SKM-1 (cell line): Measurements from ENCODE around the gene SSH2.

Source experiments
- DNase-seq: peaks from one replicate; lab custom pipeline; 2025; ENCODE audit not compliant: unreplicated experiment; lab: John Stamatoyannopoulos, UW

Gene SSH2

GRCh38 chr17:29840884-29841283, 89.1 kb downstream of the SSH2 start:
- no peak for DNase-seq

DNA sequence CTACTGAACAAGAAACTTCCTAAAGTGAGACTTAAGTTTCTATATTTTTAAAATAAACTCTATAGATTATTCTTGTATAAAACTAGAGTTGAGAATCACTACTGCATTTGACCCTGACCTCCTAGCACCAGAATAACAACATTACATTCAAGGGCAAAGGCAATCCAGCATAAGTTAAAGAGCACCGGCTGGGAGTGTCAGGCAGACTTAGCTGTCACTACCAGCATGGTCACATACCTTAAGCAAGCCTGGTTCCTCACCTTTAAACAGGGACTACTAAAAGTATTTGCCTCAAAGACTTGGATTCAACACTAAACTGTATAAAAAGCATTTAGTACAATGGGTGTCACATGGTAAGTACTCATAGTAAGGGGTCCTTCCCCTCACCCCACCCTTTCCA, 90.4 kb downstream of the SSH2 start:
- DNase-seq, result no peak

DNA sequence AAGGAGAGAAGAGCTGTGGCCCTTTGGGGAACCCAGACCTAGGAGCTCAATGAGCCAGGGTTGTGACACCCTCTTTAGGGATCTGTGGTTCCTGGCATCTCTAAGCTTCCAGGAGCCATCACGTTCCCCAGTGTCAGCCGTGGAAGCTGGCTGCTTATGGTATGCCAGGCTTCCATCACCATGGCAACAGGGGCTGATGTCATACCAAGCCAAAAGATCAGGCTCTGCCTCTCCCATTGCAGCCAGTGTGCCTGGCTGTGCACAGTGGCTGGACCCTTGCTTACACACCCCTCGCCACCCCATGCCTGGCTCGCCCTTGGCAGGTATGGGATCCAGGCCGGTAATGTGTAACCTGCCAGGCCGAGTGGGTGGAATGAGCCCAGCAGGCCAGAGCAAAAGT, 91.1 kb downstream of the SSH2 start:
- no peak for DNase-seq

DNA sequence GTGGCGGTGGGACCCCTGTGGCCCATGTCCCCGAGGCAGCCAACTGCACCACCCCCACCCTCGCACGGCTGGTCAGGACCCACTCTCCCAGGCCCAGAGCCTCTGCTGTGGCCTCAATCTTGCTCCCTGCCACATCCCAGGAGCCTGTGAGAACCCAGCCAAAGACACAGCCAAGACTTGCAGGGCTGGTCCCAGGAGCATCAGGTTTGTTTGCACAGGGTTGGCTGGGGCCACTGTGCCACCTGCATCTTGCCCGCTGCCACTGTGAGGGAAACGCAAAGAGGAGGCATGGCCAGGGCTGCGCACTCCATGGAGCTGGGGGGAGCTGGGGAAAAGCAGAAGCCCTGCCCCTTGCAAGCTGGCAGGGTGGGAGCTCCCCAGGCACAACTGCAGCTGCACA, 92.5 kb downstream of the SSH2 start:
- no peak for DNase-seq

GRCh38 chr17:29836643-29837042, 93.4 kb downstream of the SSH2 start:
- no peak for DNase-seq

DNA sequence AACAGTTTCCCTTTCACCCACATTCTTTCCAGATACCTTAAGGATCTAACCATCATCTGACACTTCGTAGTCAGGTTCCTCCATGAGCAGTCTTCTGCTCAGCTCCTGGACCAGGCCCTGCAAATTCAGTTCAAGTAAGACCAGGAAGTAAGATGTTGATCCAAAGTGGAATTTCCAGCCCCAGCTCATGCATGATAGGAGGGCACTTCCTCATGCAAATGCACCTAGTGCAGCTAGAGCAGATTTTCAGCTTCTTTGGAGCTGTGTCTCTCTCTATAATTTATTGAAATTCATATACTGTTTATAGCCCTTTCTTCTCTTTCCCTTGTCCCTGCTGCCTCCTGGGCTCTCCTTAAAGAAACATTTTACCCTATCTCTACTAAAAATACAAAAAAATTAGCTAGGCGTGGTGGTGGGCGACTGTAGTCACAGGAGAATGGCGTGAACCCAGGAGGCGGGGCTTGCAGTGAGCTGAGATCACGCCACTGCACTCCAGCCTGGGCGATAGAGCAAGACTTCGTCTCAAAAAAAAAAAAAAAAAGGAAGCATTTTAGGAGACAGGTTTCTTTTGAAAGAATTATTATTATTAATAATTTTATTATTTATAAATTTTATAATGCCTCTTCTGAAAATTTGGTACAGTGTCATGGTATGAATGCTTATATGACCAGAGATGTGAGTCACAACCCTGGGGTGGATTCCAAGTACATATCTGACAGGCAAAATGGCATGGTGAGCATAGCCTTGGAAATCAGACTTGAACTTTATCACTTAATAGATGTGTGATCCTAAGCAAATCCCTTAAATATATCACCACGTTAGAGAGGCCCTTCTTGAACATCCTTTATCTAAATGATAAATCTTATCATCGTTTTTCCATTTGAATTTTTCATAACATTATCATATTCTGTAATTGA, 94.3 kb downstream of the SSH2 start:
- no peak for DNase-seq

DNA sequence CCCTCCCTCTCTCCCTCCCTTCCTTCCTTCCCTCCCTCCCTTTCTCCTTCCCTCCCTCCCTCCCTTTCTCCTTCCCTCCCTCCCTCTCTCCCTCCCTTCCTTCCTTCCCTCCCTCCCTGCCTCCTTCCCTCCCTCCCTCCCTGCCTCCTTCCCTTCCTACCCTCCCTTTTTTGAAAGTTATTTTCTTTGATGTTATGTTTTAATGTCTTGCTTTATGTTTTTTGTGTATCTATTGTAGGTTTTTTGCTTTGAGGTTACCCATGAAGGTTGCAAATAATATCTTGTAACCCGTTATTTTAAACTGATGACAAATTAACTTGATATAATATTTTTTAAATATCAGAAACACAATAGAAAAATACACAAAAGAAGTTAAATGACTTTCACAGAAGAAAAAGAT, 96.2 kb downstream of the SSH2 start:
- no peak for DNase-seq

- no peak for DNase-seq
Observed at GRCh38 chr17:29828676-29829284, 101.2 kb downstream of the SSH2 start.

DNA sequence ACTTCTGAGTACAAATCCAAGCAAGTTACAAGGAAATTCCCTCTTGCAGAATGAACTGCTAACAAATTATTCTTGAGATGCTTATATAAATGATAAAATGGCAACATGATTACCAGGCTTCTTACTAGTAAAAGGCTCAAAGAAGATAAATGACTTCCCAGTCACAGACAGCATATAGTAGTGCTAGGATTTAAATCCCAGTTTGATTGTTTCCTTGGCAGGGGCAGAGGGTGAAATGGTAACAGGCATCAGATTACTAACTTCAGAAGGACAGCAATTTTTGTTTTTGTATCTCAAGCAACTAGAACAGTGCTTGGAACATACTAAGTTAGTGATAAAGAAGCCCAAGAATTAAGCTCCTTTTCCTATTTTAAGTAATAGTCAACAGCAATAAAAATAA, 102.8 kb downstream of the SSH2 start:
- no peak for DNase-seq

DNA sequence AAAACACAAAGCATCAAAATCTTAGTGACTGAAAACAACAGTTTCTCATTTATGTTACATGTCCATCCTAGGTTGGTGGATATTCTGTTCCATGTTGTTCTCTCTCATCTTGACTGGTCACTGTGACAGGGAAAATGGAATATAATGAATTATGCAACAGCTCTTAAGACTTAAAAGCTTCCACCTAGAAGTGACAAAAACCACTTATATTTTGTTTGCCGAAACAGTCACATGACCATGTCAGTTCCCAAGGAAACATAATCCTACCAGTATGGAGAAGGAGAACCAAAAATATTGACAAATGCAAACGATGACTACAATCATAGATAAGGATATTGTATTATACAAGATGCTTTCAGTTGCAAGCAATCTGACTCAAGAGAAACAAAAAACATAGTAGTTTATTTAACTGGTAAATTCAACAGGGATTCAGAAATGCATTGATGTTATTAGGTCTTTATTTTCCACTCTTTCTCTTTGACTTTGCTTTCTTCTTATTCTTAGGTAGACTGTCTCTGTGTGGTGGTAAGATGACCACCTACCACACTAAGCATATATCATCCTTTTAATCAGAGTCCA, 103.8 kb downstream of the SSH2 start:
- no peak for DNase-seq

DNA sequence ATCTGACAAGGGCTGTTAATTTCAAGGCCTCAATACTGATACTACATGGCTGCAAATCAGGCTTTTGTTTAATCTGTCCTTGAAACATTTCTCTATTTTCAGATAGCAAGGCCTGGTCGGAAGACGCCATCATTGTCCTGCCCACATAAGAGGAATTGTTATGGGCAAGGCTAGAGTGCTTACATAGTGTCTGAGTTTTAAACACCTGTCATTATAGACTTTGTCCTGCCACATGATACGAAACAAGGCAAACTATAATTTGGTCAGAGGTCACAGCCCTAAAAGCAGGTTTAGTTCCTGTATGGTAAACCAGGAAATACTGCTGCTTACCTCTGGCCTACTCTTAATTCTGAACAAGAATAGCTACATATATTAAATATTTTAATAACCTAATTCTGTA, 104.4 kb downstream of the SSH2 start:
- no peak for DNase-seq

DNA sequence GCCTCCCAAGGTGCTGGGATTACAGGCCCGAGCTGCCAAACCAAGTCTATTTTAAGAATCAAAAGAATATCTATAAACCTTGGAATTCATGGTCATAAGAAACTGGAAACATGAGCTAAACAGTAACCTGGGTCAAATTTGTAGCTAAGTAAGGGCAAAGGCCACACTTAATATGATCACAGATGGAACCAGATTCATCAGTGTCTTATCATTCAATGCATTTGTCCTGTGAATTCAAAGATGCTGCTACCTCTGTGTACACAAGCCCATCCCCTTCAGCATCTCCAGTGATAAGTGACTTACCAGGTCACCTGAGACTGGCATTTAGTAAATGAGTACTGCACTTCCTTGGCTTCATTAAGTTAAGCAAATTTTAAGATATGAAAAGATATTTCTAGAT, 108.1 kb downstream of the SSH2 start:
- no peak for DNase-seq

DNA sequence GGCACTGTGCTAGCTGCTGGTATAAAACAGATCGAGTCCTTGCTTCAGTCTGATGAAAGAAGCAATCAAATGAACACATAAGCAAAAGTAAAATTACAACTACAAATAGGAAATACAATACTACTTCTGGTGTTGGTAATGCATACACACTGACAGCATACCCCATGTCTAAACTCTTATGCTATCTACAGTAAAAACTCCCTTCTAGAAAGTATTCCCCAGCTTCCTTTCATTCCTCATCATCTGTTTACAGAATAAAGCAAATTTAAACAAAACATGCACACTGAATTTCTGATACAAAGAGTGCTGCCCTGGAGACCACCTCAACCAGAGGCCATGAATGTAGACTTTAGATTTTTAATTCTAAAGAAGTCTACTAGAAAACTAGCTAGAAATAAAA, 109.6 kb downstream of the SSH2 start:
- no peak for DNase-seq

GRCh38 chr17:29807520-29808361, 122.3 kb downstream of the SSH2 start:
- DNase-seq, result peak; percentile 73

DNA sequence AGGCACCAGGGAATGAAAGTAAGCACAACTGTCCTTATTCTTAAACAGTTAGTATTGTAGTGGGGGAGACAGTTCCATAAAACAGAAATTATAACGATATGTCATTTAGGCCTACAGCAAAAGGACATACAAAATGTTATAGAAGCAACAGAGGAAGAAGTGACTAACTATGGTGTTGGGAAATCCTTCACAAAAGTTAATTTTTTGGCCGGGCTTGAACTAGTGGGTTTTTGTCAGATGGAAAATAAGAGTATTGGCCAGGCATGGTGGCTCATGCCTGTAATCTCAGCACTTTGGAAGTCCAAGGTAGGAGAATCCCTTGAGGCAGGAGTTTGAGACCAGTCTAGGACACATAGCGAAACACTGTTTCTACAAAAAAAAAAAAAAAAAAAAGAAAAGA, 127.8 kb downstream of the SSH2 start:
- DNase-seq, result no peak

GRCh38 chr17:29800457-29800856, 129.6 kb downstream of the SSH2 start:
- no peak for DNase-seq

DNA sequence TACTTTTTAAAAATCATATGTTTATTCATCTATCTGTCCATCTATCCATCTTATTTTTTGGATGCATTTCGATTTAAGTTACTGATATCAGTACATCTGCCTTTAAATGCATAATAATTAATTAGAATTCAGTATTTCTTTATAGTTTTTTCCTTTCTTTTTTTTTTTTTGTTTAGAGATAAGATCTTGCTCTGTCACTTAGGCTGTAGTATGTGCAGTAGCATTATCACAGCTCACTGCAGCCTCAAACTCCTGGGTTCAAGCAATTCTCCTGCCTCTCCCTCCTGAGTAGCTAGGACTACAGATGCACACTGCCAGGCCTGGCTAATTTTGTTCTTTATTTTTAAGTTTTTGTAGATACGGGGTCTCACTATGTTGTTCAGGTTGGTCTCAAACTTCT, 133.4 kb downstream of the SSH2 start:
- DNase-seq, result no peak

DNA sequence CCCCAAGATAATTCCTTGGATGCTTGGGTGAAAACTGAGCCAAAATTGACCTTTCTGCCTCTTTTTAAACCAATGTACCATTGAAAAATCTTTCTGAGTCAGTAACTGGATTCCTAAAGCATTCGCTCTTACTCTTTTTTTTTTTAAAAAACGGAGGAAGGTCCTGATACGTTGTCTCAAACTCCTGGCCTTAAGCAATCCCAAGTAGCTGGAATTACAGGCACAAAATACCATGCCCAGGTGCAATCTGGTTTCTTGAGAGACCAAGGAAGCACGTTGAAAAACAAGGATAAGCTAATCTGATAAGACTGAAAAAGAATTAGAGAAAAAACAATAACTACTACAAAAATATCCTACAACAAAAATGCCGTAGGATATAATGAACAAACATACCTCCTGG, 136.5 kb downstream of the SSH2 start:
- no peak for DNase-seq

DNA sequence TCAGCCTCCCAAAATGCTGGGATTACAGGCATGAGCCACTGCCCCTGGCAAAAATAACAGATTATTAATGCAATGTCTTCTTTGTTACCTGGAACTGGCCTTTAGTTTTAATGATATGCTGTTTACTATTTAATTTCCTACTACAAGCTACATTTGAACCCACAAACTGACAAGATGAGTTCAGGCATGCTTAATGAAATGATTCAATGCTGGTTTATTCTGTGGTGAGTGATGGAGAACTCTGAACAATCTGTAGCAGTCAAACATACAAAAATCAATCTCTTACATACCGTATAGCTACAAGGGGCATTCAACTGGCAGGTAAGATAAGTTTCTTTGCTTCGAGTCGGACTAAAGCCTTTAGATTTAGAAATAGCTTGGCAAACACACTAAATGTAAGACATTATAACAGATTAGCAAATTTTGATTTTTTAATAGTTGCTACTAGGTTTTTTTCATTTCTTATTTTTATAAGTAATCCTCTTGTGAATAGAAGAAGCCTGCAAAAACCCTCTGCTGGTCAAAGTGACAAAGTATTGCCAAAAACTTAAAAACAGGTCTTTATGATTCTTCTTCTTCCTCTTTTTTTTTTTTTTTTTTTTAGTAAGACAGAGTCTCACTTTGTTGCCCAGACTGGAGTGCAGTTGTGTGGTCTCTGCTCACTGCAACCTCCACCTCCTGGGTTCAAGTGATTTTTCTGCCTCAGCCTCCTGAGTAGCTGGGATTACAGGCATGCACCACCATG, 138.5 kb downstream of the SSH2 start:
- DNase-seq, result peak; percentile 26
